Hematopoietic multipotent progenitor cell treated with erythropoietin and hydrocortisone succinate and interleukin-3 and kit ligand, for 4 days (in vitro differentiated cells): ENCODE measurements around the gene USHBP1.

Source experiments
- DNase-seq: peaks from one replicate; pipeline ENCODE4 v3.0.0-alpha.2; 2015

Gene USHBP1

DNA sequence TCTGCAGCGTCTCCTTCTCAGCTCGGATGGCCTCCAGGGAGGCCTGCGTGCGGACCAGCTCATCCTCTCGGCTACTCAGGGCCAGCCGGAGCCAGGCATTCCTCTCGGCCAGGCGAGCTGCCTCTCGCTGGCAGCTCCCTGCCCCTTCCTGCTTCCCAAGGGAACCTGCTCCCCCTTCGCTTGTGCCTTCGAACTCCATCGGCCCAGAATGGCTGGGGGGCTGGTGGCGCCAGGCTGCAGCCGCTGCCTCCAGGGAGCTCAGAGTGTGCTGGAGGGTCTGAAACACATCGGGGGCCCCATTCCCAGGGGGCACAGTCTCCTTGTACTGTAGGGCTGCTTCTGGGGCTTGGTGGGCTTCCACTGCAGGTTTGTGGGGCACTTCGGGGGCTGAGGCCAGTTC is 2.0 kb downstream of the USHBP1 start:
- DNase-seq, result no peak

DNA sequence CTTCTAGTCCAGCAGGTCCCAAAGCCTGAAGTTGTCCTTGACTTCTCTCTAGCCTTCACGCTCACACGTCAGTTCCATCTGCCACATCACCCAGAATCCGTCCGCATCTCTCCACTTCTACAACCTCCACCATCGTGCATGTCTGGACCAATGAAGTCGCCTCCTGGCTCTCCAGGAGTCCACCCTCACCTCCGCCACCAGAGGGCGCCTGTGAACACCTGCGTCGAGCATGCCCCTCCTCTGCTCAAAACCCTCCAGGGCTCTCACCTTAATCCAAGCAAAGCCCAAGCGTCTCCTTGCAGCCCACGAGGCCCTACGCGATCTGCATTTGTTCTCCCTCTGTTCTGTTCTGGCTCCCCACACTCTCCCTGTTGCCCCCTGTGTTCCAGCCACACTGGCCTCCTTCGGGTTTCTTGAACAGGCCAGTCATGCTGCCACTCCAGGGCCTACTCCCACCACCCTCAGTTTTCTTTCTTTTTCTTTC is 3.7 kb downstream of the USHBP1 start:
- peak; percentile 94 for DNase-seq

DNA sequence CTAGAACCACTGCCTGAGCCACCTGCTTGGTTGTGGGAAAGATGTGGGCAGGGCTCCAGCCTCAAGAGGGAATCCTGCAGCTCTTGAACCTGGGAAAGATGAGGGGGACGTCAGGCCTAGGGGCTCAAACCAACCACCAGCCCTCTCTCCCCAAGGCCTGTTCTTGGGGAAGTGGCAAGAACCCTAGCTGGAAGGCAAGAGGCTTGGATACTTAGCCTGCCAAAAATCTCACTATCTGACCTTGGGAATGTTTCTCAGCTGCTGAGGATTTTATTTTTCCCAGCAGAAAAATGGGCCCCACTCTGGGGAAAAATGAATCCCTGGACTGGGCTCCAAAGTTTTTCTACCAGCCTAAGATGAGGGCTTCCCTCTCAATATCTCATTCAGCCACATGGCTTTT is 4.6 kb downstream of the USHBP1 start:
- no peak for DNase-seq

DNA sequence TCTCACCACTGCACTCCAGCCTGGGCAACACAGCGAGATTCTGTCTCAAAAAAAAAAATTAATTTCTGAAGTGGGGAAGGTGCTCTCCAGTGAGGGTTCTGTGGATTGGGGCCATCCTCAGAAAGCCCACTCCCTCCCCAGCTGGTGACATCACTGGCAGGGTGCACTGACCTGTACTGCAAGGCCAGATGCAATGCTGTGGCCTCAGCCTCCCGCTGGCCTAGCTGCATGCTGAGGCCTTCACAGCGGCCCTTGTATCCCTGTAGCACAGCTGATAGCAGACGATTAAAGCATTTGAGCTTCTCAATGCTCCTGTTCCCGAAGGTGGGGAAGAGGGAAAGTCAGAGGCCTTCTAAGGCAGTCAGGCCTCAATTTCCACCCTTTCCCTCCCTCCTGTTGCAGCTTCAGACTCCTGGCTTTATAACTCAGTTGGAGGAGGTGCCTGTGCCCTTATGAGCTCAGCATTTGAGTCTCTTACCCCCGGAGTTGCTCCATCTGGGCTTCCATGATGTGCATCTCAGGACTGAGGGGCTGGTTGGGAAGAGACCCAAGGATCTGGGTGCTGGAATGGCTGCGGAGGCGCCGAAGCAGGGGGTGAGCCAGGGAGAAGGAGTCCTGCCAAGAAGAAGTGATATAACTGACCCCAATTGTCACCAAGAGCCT is 5.3 kb downstream of the USHBP1 start:
- DNase-seq, result no peak

DNA sequence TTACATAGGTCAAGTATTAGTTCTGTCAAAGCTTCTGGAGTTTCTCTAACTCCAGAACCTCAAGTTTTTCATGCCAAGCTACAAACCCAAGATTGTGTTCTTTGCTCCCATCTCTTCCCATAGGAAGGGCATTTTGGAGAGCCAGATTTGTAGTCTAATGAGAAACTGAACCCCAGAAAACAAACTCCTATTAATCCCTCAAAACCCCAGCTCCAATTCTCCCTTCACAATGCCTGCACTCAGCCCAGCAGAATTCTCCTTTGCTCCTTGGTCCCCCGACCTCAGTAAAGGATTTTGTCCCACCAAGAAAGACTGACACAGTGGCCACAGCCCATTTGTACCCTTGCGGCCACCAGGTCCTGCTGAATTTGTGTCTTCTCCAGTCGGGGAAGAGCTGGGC is 8.4 kb downstream of the USHBP1 start:
- DNase-seq, result no peak

DNA sequence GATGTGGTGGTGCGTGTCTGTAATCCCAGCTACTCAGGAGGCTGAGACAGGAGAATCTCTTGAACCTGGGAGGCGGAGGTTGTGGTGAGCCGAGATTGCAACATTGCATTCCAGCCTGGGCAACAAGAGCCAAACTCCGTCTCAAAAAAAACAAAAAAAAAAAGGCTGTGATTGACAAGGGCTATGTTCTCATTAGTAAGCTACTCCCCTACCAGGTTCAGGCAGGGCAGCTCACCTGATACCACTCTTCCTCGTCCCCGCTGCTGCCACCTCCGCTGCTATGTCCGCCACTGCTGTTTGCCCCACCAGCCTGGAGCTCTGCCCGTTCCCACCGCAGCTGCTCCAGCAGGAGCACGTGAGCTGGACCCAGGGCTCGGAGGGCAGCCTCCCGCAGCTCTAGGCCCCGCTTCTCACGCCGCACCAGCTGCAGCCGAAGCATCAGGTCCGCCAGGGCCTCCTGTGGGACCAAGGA is 9.4 kb downstream of the USHBP1 start:
- DNase-seq, result no peak

DNA sequence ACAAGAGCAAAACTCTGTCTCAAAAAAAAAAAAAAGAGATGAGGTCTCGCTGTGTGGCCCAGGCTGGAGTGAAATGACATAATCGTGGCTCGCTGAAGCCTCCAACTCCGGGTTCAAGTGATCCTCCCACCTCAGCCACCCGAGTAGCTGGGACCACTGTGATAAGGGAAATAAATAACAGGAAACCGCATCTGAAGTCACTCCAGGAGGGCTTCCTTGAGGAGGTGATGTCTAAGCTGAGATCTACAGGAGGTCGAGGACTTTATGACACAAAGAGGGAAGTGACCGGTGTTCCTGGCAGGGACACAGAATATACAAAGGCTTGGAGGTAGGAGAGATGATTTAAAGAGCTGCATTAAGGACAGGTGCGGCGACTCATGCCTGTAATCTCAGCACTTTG is 9.9 kb downstream of the USHBP1 start:
- peak; percentile 12 for DNase-seq

DNA sequence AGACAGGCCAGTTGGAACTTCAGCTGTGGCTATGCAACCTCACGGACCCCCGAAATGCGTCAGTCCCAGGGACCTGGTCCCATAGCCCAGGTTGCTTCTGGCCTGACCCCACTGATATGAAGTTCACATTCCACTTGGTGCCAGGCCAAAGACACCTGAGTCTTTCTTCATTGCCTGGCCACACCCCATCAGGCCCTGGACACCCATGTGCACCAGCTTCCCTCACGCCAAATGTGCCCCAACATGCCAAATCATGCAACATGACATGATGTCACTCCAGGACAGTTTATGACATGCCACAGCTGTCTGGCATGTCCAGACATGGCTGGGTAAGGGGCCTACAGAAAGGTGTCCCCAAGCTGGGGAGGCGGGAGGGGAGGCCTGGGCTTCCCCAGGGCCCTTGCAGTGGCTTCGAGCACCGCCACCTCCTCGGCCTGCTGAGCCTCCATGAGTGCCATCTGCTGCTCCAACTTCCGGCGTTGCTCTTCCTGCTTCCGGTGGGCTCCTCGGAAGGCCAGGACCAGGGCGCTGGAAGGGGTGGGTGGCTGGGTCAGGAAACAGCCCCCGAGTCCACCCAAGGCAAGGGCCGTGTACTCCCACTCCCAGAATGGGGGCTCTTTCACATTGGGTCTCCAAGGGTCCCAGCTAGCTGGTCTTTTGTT is 14.5 kb downstream of the USHBP1 start:
- no peak for DNase-seq

DNA sequence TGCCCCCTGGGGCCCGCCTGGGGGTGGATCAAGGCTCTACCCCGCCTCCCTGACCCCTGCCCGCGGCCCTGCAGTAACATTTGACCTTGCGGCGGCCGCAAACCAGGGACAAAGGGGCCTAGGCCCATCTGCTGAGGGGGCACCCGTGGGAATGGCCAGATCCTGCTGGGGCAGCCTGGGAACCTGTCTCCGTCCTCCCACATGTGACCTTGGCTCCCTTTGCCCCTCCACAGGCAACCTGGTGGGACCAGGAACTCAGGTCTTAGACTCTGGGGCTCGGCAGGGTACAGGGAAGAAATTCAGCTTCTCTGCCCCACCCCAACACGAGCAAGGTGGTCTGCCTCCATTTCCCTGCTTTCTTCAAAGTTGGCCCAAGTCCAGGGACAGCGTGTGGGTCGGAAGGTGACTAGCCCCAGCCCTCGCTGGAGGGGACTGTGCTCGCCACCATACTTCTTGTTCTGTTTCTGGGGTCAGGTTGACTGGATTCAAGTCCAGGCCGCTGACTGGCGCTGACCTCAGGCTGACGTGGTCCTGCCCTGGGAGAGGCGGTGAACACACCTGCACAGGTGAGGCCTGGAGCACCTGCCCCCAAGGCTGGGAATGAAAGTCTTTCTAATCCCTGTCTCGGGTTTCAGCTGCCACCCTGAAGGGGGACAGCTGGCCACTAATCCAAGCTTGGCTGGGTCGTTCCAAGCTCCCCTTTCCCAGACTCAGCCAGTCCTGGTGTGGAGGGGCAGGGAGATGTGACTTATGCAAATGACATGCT is 16.4 kb downstream of the USHBP1 start:
- DNase-seq, result no peak

DNA sequence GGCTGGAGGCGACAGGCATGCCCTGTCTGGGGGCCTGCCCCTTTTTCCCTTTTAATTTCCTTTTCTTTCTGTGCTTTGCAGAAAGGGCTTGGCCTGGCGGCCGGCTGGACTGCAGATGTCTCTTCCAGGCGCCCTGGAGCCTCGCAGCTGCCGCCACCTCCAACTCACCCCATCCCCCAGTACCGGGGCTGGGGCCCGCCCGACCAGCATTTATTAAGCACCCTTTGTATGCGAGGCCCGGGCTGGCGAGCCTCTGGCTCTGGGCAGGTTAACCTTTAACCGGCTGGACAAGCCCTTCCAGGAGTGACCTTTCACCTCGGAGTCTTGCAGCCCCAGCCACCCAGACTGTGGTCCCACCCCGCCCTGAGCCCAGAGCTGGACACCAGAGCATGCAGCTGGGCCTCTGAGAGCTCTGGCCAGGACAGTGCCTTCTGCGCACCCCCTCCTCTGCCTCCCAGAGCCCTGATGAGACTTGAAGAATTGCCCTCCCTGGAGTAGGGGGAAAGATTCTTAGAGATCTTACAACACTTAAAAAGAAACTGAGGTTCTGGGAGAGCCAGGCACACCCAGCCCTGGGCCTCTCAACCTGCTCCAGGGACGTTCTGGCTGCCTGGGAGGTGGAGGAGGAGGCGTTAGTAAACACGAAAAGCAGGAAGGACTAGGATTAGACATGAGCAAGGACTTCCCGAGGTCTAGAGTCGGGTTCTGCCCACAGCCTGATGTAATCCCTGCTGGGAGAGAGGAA is 17.7 kb downstream of the USHBP1 start:
- peak; percentile 11 for DNase-seq

DNA sequence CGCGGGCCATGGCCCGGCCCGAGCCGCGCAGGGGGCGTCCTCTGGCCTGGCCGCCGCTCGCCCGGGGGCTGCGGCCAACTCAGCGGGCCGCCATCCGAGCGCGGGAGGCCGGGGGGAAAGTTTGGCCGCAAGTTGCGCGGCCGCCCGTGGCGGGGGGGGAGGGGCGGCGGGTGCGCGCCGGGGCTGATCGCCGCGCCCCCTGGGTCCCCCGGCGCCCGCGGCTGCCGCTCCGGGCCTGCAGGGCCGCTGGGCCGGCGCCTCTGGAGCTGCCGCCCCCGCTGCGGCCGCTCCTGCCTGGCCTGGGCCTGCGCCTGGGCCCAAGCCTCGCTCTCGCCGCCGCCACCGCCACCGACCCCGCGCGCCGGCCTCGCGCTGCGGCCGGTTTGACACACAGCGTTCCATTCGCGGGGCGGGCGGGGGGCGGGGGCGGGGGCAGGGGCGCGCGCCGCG is 19.0 kb downstream of the USHBP1 start, which contains the start of gene NR2F6:
TSS of gene NR2F6 (minus strand) at position 385 of the 450 bp plus-strand sequence. CDS start 699 bp downstream, outside the sequence.
- DNase-seq, result no peak

DNA sequence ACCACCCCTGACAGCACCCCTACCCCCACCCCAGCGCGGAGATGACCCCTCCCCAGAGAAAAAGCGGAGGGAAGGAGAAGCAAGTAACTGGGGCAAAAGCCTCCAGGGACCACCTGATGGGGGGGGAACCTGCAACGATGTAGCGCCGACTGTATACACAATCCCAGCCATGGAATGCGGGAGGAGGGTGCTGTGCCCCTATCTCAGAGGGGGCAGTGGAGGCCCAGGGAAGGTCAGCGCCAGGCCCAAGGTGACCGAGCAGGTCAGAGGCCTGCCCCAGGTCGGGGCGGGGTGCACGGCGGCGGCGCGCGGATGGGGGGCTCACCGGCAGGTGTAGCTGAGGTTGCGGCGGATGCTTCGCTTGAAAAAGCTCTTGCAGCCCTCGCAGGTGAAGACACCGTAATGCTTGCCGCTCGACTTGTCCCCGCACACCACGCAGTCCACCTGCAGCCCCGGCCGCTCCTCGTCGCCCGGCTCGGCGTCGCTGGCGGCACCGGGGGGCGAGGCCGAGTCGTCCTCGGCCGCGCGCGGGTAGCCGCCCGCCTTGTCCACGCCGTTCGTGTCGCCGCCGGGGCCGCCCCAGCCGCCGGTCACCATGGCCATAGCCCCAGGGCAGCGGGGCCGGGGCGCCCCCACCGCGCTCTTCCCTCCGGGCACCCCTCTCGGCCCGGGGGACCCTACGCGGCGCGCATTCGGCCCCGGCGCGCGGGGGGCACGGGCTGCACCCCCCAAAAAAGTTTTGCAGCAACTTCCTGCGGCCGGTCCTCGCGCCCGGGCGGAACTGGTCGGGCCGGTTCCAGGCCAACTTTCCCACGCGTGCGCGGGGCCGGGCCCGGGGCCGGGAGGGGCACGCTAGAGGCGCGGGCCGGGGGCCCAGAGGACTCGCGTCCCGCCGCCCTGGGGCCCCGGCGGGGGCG is 19.7 kb downstream of the USHBP1 start:
- DNase-seq, result peak; percentile 22

DNA sequence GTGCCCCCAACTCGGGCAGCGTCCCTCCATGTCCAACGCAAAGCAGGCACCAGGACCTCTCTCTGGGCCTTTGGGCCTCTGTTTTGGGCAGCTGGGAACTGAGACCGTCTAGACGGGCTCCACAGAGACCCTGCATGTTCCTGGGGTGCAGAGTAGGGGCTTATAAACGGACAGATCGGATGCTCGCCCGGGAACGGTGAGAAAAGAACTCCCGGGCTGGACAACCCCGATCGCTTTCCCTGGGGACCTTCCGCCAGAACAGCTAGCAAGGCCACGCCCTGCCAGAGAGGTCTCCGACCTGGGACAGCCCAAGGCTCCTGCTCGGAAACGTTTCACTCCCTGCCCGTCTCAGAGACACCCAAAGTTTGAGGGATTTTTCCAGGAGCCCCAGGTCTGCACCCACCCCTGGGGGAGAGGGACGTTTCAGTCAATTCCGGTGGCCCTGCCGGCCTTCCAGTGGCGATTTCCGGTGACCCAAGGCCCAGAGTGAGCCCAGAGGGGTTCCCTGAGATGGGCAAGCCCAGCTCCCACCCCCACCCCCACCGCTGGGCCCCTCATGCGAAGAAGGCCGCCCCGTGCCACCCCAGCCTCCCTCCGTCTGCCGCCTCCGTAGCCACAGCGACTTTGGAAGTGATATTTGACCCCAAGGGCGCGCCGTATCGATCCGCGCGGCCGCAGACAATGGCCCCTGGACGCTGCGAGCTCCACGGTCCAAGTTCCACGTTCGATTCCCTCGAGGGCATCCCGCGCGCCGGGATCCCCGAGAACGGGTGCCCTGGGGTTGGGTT is 20.5 kb downstream of the USHBP1 start:
- no peak for DNase-seq

DNA sequence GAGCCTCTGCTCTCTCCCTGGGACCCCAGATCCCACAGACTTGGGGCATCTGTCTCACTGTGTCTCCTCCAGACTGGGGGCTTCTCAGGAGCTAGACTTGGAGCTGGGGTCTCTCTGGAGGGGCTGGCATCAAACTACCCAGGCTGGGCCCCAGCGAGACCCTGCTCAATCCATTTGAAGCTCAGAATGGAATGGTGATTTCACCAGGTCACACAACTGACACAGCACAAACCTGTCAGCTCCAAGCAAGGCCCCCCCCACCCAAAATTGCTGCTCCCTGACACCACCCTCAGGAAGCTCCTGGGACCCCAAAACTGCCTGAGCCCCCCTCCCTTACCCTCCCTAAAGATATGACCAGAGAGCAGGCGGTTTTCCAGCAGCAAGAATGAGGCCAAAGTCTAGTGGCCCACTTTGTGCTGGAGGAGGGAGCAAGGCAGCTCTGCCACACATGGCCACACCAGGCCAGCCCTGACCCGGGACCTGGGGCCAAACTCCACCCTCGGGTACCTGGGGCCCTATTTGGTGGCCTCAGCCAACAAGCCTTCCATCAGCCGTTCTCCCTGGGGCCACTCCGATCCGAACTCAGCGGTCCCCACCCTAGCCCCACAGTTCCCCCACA is 21.2 kb downstream of the USHBP1 start:
- DNase-seq, result no peak

DNA sequence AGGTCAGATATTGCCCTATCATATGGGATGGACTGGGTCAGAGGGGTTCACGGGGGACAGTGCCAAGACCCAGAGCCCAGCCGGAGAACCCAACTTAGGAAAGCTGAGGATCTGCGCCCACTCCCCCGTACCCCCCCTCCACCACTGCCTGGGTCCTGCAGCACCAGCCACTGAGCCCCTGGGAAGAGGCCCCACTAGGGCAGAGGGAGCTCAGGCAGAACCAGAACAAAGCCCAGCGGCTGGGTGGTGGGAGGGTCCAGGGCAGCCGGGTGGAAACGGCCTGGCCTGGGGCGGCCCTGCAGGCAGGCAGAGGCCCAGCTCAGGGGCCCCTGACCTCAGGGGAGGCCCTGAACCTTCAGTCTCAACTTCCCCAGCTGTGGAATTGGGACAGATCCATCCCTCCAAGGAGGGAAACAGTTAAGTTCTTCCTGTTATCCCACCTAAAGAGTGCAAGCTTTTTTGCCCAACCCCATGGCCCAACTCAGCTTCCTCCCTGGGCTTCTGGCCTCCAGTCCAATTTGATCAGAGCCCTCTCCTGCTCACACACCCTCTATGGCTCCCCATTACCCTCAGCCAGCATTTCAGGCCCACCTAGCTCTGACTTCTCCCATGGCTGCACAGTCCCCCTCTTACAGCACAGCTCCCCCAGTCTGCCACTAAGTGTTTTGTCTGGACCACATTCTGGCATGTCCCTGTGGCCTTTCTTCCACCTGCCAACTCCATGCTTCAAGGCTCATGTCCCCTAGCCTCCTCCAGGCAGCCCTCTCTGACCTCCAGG is 21.9 kb downstream of the USHBP1 start:
- no peak for DNase-seq

DNA sequence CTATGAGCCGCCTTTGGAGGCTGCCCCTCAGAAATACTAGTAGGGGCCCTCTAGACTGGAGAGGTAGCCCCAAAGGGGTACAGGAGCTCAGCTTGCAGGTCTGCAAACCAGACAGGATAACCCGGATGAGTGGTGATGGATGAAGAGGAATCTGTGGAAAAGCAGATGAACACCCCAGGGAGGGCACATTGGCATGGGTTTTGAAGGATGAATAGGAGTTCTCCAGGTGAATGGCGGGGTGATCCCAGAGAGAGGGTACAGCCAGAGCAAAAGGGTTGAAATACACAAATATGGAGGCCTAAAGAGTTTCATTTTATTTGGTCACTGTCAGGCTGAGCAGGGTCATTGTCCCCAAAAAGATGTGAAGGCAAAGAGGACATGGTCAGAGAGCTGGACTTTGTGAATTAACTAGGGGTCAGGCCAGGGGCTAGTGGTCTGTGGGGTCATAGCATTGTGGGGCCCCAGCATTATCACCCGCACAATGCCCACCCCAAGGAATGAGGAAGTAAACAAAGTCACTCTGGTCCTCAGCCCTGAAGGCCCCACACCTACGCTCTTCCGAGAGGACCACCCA is 23.6 kb downstream of the USHBP1 start:
- DNase-seq, result no peak

DNA sequence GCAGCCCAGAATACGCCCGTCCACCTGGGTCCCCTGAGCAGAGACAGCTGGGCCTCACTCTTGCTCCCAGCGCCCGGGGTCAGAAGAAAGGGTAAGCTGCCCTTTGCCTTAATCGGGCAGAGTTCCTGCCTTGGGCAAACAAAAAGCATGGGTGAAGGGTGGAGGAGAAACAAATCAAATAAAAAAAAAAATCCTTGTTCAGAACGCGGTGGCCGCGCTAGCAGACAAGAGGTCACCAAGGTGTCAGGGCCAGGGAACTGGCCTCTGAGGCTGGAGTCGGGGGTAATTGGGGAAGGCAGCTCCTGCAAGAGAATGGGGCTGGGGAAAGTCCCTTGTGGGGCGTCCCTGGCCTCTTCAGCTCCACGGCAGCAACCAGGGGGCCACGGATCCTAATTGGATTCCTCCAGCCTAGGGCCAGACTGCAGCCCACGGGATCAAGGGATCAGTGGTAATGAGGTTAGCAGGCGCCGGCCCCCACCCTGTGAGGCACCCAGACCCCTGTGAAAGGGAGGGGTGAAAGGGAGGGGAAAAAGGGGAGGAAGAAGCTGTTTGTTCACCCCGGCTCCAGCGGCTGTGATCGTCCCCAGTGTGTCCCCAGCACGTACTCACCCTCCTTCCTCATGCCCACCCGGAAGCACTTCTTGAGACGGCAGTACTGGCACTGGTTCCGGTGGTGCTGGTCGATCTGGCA is 24.3 kb downstream of the USHBP1 start:
- no peak for DNase-seq
